Prostate gland (tissue), 2 donors: ENCODE results near the gene PPM1A. TPM values are rescaled to one million over a fixed set of nuclear protein-coding genes. Genes with fewer than 3 reads are reported as not detected.
A peak's percentile ranks its signal among the peaks of the same experiment; 100 is the strongest.

Source experiments
- DNase-seq: peaks from one replicate; pipeline ENCODE4 v3.0.0-alpha.2; 2019; ENCODE audit warnings: low spot score
- H3K27ac ChIP-seq, 2 donors: fragments of 200-600 bp; sonication (generic); 2 replicates each; pipeline ENCODE4 v1.5.1; 2017 to 2019
- H3K27me3 ChIP-seq: fragments of 200-600 bp; sonication (generic); replicated peaks from 2 replicates; pipeline ENCODE4 v1.5.1; 2019; ENCODE audit not compliant: insufficient read depth
- H3K36me3 ChIP-seq, 2 donors: fragments of 200-600 bp; sonication (generic); 1 replicate in 1 of 2; 2 replicates in 1 of 2; pipeline versions ENCODE4 v1.5.1 to v1.8.1; 2017 to 2019
- H3K4me1 ChIP-seq: fragments of 200-600 bp; sonication (generic); replicated peaks from 2 replicates; pipeline ENCODE4 v1.5.1; 2019
- H3K4me3 ChIP-seq, 2 donors: fragments of 200-600 bp; sonication (generic); 2 replicates each; pipeline ENCODE4 v1.5.1; 2017 to 2019
- H3K9me3 ChIP-seq: fragments of 200-600 bp; sonication (generic); 2 replicates; pipeline ENCODE4 v1.5.1; 2017
- CTCF ChIP-seq, 4 experiments: fragments of 200-600 bp in 2 of 4; fragments of 450-650 bp in 2 of 4; sonication (generic) in 2 of 4; IDR thresholded peaks; 1 replicate in 3 of 4; 2 replicates in 1 of 4; pipeline ENCODE4 v1.5.1; 2016 to 2019; ENCODE audit warnings: antibody characterized with exemption in 4 of 4, mild to moderate bottlenecking in 2 of 4, moderate library complexity in 2 of 4
- POLR2A ChIP-seq: fragments of 450-650 bp; IDR thresholded peaks from one replicate; pipeline ENCODE4 v1.6.1; 2016; ENCODE audit warnings: antibody characterized with exemption, mild to moderate bottlenecking
- POLR2AphosphoS5 ChIP-seq: sonication (generic); formaldehyde crosslinking; IDR thresholded peaks from one replicate; pipeline ENCODE4 v1.6.1; 2017; ENCODE audit warnings: antibody characterized with exemption
- whole genome bisulfite sequencing: methylation state at CpG from one replicate; pipeline ENCODE4 v1.1.5; 2018; 5-methylcytosine and 5-hydroxymethylcytosine counted together
- intact Hi-C: fragments of 100-400 bp; cut with DNase I; formaldehyde crosslinking; loops from one replicate; pipeline ENCODE4 v1.14.2; 2022
- total RNA-seq, 2 donors: library from RNA; depleted of rRNA; stranded (reverse); fragments of >200 nt; gene quantifications; one replicate each; pipeline ENCODE4 v1.1.0, GENCODE V29; 2016

PPM1A gene
- total RNA-seq, 2 donors from 2014 or later: 41.4 to 50.6 TPM

GRCh38 chr14:60247994-60248696, 876 bp upstream of the PPM1A start:
- WGBS: under 1% methylated on average over 27 of the region's 27 CpGs
- intact Hi-C loops: loop anchor here (2.0 to 5.0 kb wide), 2 partner anchors 155 to 399 kb away; partner anchors contain the start of gene SIX1
- Histone ChIP-seq H3K4me1 (peaks cover 7% of the 10 kb centered on the region), H3K36me3 (no peaks in the 10 kb centered on the region), H3K4me3 (peak overlapping the region; percentile 90 to 95), H3K27ac (peak overlapping the region; percentile 99), H3K9me3 (no peaks in the 10 kb centered on the region), H3K27me3 (no peaks in the 10 kb centered on the region)
- DNase-seq: peak; percentile 98
- TF ChIP-seq POLR2AphosphoS5 (peak; percentile 91), POLR2A (no peak), CTCF (IDR thresholded peaks at IDR 0.05) (no peak)

- Histone ChIP-seq H3K4me3 (peak overlapping the region; percentile 90 to 95), H3K9me3 (no peaks in the 10 kb centered on the region), H3K36me3 (no peaks in the 10 kb centered on the region), H3K4me1 (peaks cover 7% of the 10 kb centered on the region), H3K27me3 (no peaks in the 10 kb centered on the region), H3K27ac (peak overlapping the region; percentile 99)
- peak; percentile 62 for DNase-seq
- TF ChIP-seq POLR2A (peak; percentile 12), POLR2AphosphoS5 (no peak), CTCF (IDR thresholded peaks at IDR 0.05) (no peak)
- intact Hi-C loops: loop anchor here (2.0 to 5.0 kb wide), 2 partner anchors 157 to 398 kb away; partner anchors contain the start of gene SIX1
- whole genome bisulfite sequencing: under 1% methylated on average over 58 of the region's 107 CpGs
Measured at GRCh38 chr14:60249321-60250256, 568 bp downstream of the PPM1A start.

GRCh38 chr14:60250257-60251035, 1.4 kb downstream of the PPM1A start:
- Histone ChIP-seq H3K4me3 (peak overlapping the region; percentile 90 to 95), H3K9me3 (no peaks in the 10 kb centered on the region), H3K27me3 (no peaks in the 10 kb centered on the region), H3K27ac (peak overlapping the region; percentile 99), H3K4me1 (peaks cover 7% of the 10 kb centered on the region), H3K36me3 (no peaks in the 10 kb centered on the region)
- TF ChIP-seq POLR2AphosphoS5 (peak; percentile 8), CTCF (IDR thresholded peaks at IDR 0.05) (no peak), POLR2A (no peak)
- DNase-seq: no peak
- WGBS: 15% methylated on average over 9 of the region's 9 CpGs
- intact Hi-C loops: no loop called here

DNA sequence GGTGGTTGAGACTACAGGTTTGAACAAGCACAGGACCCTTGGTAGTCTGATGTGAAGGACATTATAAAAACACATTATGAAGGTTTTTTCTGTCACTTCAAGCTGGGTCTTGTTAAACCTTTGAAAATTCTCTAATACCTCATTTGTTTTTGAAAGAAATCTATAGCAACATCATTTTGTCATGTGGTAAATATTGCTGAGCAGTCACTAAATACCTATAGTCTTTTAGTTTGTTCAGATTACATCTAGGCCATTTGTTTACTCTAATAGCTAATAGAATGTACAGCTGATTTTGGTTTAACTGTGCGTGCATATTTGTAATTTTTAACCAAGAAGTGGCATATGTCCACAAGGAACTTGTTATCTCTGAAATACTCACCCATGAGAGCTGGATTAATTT, 2.9 kb downstream of the PPM1A start:
- TF ChIP-seq POLR2AphosphoS5 (no peak), POLR2A (no peak), CTCF (IDR thresholded peaks at IDR 0.05) (no peak)
- Histone ChIP-seq H3K36me3 (no peaks in the 10 kb centered on the region), H3K9me3 (no peaks in the 10 kb centered on the region), H3K4me1 (peaks cover 7% of the 10 kb centered on the region), H3K27ac (no peak overlapping the region), H3K27me3 (no peaks in the 10 kb centered on the region), H3K4me3 (no peak overlapping the region)
- 67% methylated on average over 1 of the region's 1 CpG for WGBS
- intact Hi-C loops: no loop called here
- no peak for DNase-seq
